Mesodermal cell (in vitro differentiated cells): Measurements from ENCODE around the gene RBM44.

Experiments
- H3K27ac ChIP-seq: 2 replicates; pipeline ENCODE4 v1.7.0; 2013; ENCODE audit warnings: mild to moderate bottlenecking, low read depth, low read length, moderate library complexity; ENCODE audit not compliant: severe bottlenecking
- H3K36me3 ChIP-seq: 2 replicates; pipeline ENCODE4 v1.7.1; 2013; ENCODE audit warnings: mild to moderate bottlenecking, low read length, moderate library complexity; ENCODE audit not compliant: control insufficient read depth, insufficient read depth
- H3K4me1 ChIP-seq: one replicate; pipeline ENCODE4 v1.7.1; 2013; ENCODE audit warnings: mild to moderate bottlenecking, low read length; ENCODE audit not compliant: insufficient read depth, control insufficient read depth, poor library complexity, severe bottlenecking
- H3K4me3 ChIP-seq: 2 replicates; pipeline ENCODE4 v1.7.0; 2013; ENCODE audit warnings: low read length, control low read depth, mild to moderate bottlenecking; ENCODE audit not compliant: insufficient read depth, poor library complexity, severe bottlenecking; ENCODE audit errors: extremely low read depth
- H3K9me3 ChIP-seq: 2 replicates; pipeline ENCODE4 v1.7.1; 2013; ENCODE audit warnings: mild to moderate bottlenecking, low read length, moderate library complexity; ENCODE audit not compliant: control insufficient read depth
- whole genome bisulfite sequencing, 2 experiments: methylation state at CpG; one replicate each; pipeline ENCODE4 v1.1.5; 2013; ENCODE audit warnings: missing lambda C conversion rate in 2 of 2; ENCODE audit not compliant: insufficient coverage in 2 of 2; 5-methylcytosine and 5-hydroxymethylcytosine counted together

RBM44 gene

DNA sequence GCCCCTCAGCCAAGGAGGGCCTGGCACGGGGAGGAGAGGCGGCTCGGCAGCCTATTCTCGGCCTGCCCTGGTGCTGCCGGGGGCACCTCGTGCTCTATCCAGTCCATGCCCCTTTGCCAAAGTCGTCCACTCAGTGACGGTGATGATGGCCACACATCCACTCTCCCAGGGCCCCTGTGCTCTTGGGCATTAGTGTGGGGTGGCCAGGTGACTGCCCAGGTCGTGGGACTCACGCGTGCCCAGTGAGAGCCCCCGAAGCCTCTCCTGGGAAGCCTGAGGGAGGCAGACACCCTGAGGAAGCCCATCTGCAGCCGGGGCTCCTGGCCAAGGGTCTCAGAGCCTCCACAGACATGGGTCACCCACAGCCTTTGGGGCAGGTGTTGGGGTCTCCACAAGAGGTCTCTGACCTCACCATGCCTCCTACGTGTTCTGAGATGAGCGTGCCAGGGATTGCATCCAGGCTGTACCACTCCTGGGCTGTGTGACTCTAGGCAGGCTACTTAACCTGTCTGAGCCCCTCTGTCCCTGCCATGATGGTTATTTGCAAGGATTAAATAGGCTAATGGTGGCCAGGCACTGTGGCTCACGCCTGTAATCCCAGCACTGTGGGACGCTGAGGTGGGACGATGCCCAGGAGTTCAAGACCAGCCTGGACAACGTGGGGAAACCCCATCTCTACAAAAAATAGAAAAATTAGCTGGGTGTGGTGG, 73.8 kb downstream of the RBM44 start:
- no peaks in the 10 kb centered on the region for H3K9me3 ChIP-seq
- 92 to 94% methylated on average over 15 to 17 of the region's 19 CpGs for WGBS, 2 experiments

DNA sequence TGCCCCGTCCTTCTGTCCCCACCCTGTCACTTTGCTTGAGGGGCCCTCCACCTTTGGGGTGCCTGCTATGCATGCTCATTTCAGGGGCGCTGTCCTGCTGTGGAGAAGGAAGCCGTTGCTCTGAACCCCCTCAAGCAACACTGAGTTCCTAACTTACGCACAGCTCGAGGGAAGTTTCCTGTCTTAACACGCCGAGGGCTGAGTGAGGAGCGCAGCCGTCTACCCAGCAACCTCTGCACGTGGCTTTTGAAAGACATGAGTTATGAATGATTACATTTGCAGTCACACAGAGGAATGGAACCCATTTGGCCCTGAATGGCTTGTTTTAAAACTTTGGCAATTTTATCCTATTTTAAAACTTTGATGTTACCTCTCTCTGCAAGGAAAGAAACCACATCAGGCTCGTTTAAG, 74.8 kb downstream of the RBM44 start:
- H3K4me1 ChIP-seq = peaks cover 16% of the 10 kb centered on the region
- H3K9me3 ChIP-seq = no peaks in the 10 kb centered on the region
- WGBS, 2 experiments = 92 to 95% methylated on average over 11 of the region's 11 CpGs

More for the DNA sequence above, 73.8 kb downstream of the RBM44 start:
- Histone ChIP-seq H3K4me3 (no peak overlapping the region), H3K27ac (no peak overlapping the region), H3K4me1 (peaks cover 21% of the 10 kb centered on the region), H3K36me3 (no peaks in the 10 kb centered on the region)

DNA sequence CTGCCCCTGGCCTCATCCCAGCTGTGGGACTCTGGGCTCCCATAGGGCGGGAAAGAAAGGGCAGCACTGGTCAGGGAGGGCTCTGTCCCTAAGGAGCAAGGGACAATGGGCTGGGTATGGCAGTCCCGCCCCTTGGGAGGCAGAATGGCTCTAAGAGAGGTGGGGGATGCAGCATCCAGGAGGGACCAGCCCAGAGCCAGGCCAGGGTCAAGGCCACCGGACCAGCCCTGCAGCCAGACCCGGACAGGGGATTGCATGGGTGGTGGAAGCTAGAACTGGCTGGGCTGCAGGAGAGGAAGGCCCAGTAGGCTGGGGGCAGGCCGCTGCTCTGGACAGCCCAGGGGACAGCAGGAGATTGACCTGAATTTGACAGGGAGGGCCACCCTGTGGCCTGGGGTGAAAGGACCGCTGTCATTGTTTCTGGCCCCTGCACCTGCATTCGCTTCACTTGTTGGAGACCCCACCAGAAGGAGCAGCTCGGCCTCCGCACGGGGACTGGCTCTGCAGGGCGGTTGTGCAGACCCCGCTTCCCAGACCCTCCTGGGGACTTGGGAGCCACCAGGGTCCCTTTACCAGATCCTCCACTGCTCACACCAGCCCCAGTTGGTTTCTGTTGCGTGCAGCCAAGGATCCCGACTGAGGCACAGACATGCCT, 75.4 kb downstream of the RBM44 start:
- H3K4me1 ChIP-seq = peaks cover 16% of the 10 kb centered on the region
- WGBS, 2 experiments = 93 to 94% methylated on average over 14 of the region's 14 CpGs
- no peak overlapping the region for H3K27ac ChIP-seq

More for the DNA sequence above, 74.8 kb downstream of the RBM44 start:
- no peak overlapping the region for H3K4me3 ChIP-seq
- no peaks in the 10 kb centered on the region for H3K36me3 ChIP-seq
- H3K27ac ChIP-seq = no peak overlapping the region

DNA sequence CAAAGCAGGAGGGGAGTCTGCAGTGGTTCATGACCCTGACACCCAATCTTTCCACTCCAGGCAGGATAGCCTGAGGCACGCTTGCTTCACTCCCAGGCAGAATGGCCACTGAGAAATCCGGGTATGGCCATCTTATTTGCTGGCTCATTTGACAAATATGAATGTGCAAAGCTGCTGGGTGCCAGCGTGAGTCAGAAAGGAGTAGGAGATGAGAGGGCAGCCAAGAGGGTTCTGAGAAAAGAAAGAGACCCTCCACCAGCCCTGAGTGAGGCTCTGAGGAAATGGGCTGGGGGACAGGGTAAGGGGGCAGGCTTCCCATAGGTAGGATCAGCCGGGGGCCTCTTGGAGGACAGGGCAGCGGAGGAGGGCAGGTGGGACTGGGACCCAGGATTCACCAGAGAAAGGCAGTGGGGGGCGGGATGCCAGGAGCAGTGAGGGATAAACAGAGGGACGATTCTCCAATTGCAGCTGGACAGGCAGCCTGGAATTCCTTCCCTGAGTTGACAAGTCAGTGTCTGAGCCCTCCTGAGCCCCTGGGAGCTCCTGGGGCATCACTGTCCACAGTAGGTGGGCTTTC, 76.1 kb downstream of the RBM44 start:
- no peaks in the 10 kb centered on the region for H3K9me3 ChIP-seq
- H3K27ac ChIP-seq = no peak overlapping the region
- no peaks in the 10 kb centered on the region for H3K36me3 ChIP-seq
- H3K4me1 ChIP-seq = peaks cover 16% of the 10 kb centered on the region
- no peak overlapping the region for H3K4me3 ChIP-seq
- WGBS, 2 experiments = 90 to 94% methylated on average over 5 to 7 of the region's 7 CpGs

More for the DNA sequence above, 75.4 kb downstream of the RBM44 start:
- Histone ChIP-seq H3K9me3 (no peaks in the 10 kb centered on the region), H3K4me3 (no peak overlapping the region), H3K36me3 (no peaks in the 10 kb centered on the region)

DNA sequence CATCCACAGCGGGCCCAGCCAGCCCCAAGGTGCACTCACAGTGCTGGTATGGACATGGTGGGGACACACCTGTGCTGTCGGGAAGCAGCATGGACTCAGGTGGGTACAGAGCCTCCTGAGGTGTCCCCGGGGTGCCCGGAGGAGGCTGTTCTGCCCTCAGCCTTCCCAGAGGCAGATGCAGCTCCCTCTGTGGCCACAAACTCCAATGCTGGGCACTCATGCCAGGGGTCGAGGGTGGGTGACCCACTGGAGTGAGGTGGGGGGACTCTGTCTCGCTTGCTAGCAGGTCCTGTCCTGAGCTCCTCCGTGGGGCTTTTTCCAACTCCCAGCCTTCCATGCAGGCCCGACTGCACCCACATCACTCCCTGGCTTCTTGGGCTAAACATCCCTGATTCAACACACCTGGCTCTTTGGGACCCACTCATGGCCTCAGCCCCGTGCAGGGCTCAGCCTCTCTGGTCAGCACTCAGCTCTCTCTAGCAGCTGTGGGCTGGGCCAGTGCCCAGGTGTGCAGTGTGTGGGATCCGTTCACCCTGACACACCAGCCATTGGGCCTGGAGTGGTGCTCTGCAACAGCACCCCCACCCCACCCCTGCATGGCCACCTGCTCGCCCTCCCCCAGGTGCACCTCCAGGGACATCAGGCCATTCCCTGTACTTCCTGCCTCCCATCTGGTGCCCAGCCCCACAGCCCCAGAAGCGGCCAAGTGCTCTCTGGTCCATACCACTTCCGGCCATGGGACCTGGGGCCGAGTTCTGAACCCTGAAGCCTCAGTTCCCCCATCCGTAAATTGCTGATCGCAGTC, 76.9 kb downstream of the RBM44 start:
- H3K36me3 ChIP-seq = no peaks in the 10 kb centered on the region
- peaks cover 16% of the 10 kb centered on the region for H3K4me1 ChIP-seq
- no peak overlapping the region for H3K4me3 ChIP-seq
- H3K9me3 ChIP-seq = no peaks in the 10 kb centered on the region
- 83 to 87% methylated on average over 13 to 14 of the region's 16 CpGs for WGBS, 2 experiments
- H3K27ac ChIP-seq = no peak overlapping the region

DNA sequence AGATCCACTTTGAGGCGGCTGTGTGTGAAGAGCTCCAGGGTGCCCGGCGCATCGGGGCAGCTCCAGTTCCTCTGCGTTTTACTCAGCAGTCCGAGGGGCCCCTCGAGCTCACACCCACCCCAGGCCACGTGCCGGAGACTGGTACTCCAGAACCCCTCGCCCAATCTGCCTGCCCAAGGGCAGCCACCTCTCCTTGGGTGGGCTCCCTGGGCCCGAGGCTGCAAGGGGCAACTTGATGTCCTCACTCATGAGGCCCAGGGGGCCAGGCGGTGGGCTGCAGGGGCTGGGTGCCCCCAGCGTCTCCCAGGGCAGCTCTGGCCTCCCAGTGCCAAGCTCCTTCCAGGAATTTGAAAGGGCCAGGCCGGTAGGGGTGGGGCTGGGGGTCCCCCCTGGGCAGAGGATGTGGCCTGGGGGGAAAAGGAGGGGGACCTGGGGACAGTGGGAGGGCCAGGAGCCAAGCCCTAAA, 77.5 kb downstream of the RBM44 start:
- H3K36me3 ChIP-seq = no peaks in the 10 kb centered on the region
- peaks cover 12% of the 10 kb centered on the region for H3K4me1 ChIP-seq
- no peak overlapping the region for H3K4me3 ChIP-seq
- WGBS, 2 experiments = 88 to 96% methylated on average over 9 to 13 of the region's 14 CpGs
- no peaks in the 10 kb centered on the region for H3K9me3 ChIP-seq
- H3K27ac ChIP-seq = no peak overlapping the region

DNA sequence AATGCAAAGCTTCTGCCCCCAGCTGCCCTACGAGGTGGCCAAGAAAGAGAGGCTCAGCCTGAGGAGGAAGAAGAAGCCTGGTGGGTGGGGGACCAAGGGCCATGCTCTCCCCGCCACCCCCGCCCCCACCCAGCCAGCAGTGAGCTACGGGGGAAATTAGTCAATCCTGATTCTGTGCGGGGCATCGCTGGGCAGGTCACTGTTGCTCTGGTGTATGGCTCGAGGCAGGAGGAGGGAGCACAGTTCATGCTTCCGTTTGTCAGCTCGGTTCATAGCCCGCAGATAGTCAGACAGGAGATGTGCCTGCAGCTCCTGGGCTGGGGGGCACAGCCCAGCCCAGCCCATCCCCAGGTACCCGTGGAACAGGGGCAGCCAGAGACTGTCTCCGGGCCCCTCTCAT, 78.0 kb downstream of the RBM44 start:
- WGBS, 2 experiments = 87 to 88% methylated on average over 7 to 12 of the region's 12 CpGs
- H3K9me3 ChIP-seq = no peaks in the 10 kb centered on the region
- H3K4me1 ChIP-seq = peaks cover 12% of the 10 kb centered on the region
- no peak overlapping the region for H3K4me3 ChIP-seq
- no peak overlapping the region for H3K27ac ChIP-seq
- H3K36me3 ChIP-seq = no peaks in the 10 kb centered on the region

DNA sequence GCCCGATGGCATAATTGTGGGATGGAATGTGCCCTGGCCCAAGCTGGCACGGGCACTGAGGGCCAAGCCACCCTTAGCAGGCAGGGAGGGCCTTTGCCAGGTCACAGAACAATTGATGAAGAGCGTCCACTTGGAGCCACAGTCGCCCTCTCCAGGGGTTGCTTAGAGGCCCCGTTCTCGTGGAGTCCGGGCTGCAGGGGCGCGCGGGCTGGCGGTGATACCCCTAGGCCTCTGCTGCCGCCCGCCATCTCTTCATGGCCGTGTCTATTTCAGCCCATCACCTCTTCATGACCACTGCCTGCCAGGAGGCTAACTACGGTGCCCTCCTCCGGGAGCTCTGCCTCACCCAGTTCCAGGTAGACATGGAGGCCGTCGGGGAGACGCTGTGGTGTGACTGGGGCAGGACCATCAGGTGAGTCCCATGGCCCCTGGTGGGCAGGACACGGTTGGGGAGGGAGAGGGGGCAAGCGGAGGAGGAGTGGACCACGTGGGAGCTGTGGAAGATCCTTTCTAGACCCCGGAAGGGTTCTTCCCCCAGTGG, 78.4 kb downstream of the RBM44 start:
- 97% methylated on average over 21 to 22 of the region's 23 CpGs for WGBS, 2 experiments
- Histone ChIP-seq H3K4me3 (no peak overlapping the region), H3K9me3 (no peaks in the 10 kb centered on the region), H3K36me3 (no peaks in the 10 kb centered on the region), H3K4me1 (peaks cover 12% of the 10 kb centered on the region), H3K27ac (no peak overlapping the region)

DNA sequence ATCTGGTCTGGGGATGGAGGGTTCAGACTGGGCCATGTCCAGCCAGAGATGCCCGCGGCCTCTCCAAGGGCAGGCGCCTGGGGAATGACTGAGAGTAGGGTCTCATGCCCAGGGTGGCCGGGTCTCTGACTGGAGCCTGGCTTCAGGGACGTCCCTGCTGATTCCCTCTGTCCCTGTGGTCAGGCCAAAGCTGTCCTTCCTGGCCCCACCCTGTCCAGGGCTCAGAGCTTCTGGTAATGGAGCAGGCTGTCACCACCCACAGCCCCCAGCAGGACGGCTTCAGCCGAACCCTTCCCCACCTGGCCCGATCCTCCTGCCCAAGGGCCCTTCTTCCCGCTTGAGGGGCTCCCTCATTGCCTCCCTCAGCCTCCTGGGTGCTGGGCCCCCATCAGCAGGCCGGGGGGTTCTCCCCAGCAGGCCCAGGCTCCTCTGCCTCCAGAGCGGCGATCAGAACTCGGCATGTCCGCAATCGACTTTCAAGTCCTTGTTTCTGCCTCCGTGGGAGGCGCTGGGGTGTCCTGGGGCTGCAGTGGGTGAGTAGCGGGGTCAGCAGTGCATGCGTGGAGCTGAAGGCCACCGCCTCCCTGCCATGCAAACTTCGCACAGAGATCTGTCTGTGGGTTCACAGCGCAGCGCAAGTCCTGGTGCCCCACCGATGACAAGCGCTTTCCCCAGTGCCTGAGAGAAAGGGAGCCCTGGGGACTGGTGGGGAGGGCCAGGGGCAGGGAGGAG, 79.2 kb downstream of the RBM44 start:
- no peaks in the 10 kb centered on the region for H3K36me3 ChIP-seq
- H3K4me1 ChIP-seq = peaks cover 12% of the 10 kb centered on the region
- H3K4me3 ChIP-seq = no peak overlapping the region
- H3K27ac ChIP-seq = no peak overlapping the region
- H3K9me3 ChIP-seq = no peaks in the 10 kb centered on the region
- WGBS, 2 experiments = 96 to 98% methylated on average over 22 to 25 of the region's 25 CpGs
